Lung (tissue), 12 donors: ENCODE measurements around the gene B3GNT7. TPM values are rescaled to one million over a fixed set of nuclear protein-coding genes. Genes with fewer than 3 reads are reported as not detected.

ENCODE experiments used
- ATAC-seq: fragments of 200-7000 bp; cut with Tn5 transposase; one replicate; pipeline ENCODE4 v1.9.1; 2020; ENCODE audit warnings: moderate number of reproducible peaks; ENCODE audit not compliant: insufficient read depth, low FRiP score
- DNase-seq, 3 donors: peaks; one replicate each; pipeline ENCODE4 v3.0.0-alpha.2; 2013 to 2017
- H3K27ac ChIP-seq, 2 donors: one replicate each; pipeline ENCODE4 v1.5.1; 2013; ENCODE audit warnings: mild to moderate bottlenecking in 2 of 2, moderate library complexity in 2 of 2, control low read depth in 1 of 2, inconsistent platforms in 1 of 2, low read depth in 1 of 2, low read length in 1 of 2
- H3K27me3 ChIP-seq, 3 donors: one replicate each; pipeline ENCODE4 v1.5.1; 2013; ENCODE audit warnings: low read length in 2 of 3; ENCODE audit not compliant: control insufficient read depth in 3 of 3, insufficient read depth in 3 of 3
- H3K36me3 ChIP-seq, 4 donors: one replicate each; pipeline ENCODE4 v1.5.1; 2013; ENCODE audit warnings: low read length in 4 of 4, mild to moderate bottlenecking in 1 of 4, moderate library complexity in 1 of 4; ENCODE audit not compliant: control insufficient read depth in 4 of 4, insufficient read depth in 4 of 4
- H3K4me1 ChIP-seq, 5 donors: one replicate each; pipeline ENCODE4 v1.5.1; 2013; ENCODE audit warnings: low read length in 5 of 5, mild to moderate bottlenecking in 2 of 5, moderate library complexity in 1 of 5; ENCODE audit not compliant: control insufficient read depth in 5 of 5, insufficient read depth in 5 of 5
- H3K4me3 ChIP-seq: one replicate; pipeline ENCODE4 v1.5.1; 2013; ENCODE audit warnings: mild to moderate bottlenecking, control low read depth, moderate library complexity
- H3K9ac ChIP-seq, 2 donors: one replicate each; pipeline ENCODE4 v1.5.1; 2013; ENCODE audit warnings: low read length in 2 of 2, control low read depth in 1 of 2; ENCODE audit not compliant: insufficient read depth in 1 of 2
- H3K9me3 ChIP-seq, 4 donors: one replicate each; pipeline ENCODE4 v1.5.1; 2013; ENCODE audit warnings: low read length in 3 of 4, mild to moderate bottlenecking in 1 of 4, moderate library complexity in 1 of 4; ENCODE audit not compliant: control insufficient read depth in 4 of 4, insufficient read depth in 3 of 4
- CTCF ChIP-seq: IDR thresholded peaks from 2 replicates; pipeline ENCODE4 v1.5.1; 2012; ENCODE audit warnings: mild to moderate bottlenecking; ENCODE audit errors: control extremely low read depth, extremely low read depth
- whole genome bisulfite sequencing, 2 donors: extraction: QIAGEN DNeasy Blood & Tissue Kit; methylation state at CpG; one replicate each; pipeline ENCODE4 v1.1.7; 2013; 5-methylcytosine and 5-hydroxymethylcytosine counted together
- polyA plus RNA-seq, 2 donors: library from polyadenylated mRNA; stranded (reverse); fragments of 200-250 nt; gene quantifications; one replicate each; pipeline ENCODE4 v1.2.1, GENCODE V29; 2013
- total RNA-seq, 2 donors: library from RNA; depleted of rRNA in 1 of 2; stranded (reverse); fragments of >200 nt in 1 of 2; gene quantifications; one replicate each; pipeline ENCODE4 v1.2.1, GENCODE V29; 2014 to 2021
- donor health status: control.
- donor health status: control.
- donor health status: Bipolar disorder and iron deficiency.
- donor health status: healthy.
- donor health status: DM: yes; HTN: yes; CAD: no.

Gene B3GNT7
- total and polyA plus RNA-seq, 4 donors, result 18.9 to 73.7 (median 27.5) TPM

- Histone ChIP-seq H3K27me3 (no peaks in the 10 kb centered on the region), H3K4me3 (no peak overlapping the region), H3K9ac (no peak overlapping the region), H3K9me3 (peaks cover 0 to 4% (median 3%) of the 10 kb centered on the region in 4 donors), H3K27ac (no peak overlapping the region), H3K36me3 (no peaks in the 10 kb centered on the region), H3K4me1 (peaks cover 0 to 15% (median 1%) of the 10 kb centered on the region in 5 donors)
- DNase-seq (no peak), ATAC-seq (no peak)
- no peak for TF ChIP-seq CTCF
- 86 to 88% methylated on average over 14 to 15 of the region's 15 CpGs for WGBS, 2 donors
Observed at GRCh38 chr2:231388725-231389346, 6.7 kb upstream of the B3GNT7 start.

- peaks cover 0 to 2% (median 0%) of the 10 kb centered on the region in 4 donors for H3K9me3 ChIP-seq
- H3K4me1 ChIP-seq, result peaks cover 0 to 20% (median 9%) of the 10 kb centered on the region in 5 donors
- ATAC-seq, result no peak
- H3K27me3 ChIP-seq, result peaks cover 0 to 8% (median 6%) of the 10 kb centered on the region in 3 donors
- no peak overlapping the region for H3K27ac ChIP-seq
- no peak overlapping the region for H3K9ac ChIP-seq
- H3K4me3 ChIP-seq, result no peak overlapping the region
- no peak for TF ChIP-seq CTCF
- 37 to 72% methylated on average over 8 of the region's 8 CpGs for WGBS, 2 donors
- no peaks in the 10 kb centered on the region for H3K36me3 ChIP-seq
- no peak for DNase-seq
Observed at GRCh38 chr2:231390667-231391066, 4.8 kb upstream of the B3GNT7 start.

- H3K9me3 ChIP-seq, result peaks cover 0 to 2% (median 0%) of the 10 kb centered on the region in 4 donors
Observed at GRCh38 chr2:231391981-231392380, 3.5 kb upstream of the B3GNT7 start.

More at GRCh38 chr2:231391981-231392380, 3.5 kb upstream of the B3GNT7 start:
- no peak for TF ChIP-seq CTCF
- no peak overlapping the region for H3K9ac ChIP-seq
- peaks cover 0 to 20% (median 9%) of the 10 kb centered on the region in 5 donors for H3K4me1 ChIP-seq
- H3K4me3 ChIP-seq, result no peak overlapping the region
- no peaks in the 10 kb centered on the region for H3K36me3 ChIP-seq
- ATAC-seq, result no peak
- H3K27ac ChIP-seq, result no peak overlapping the region
- 40 to 69% methylated on average over 7 of the region's 7 CpGs for WGBS, 2 donors
- H3K27me3 ChIP-seq, result peaks cover 0 to 10% (median 8%) of the 10 kb centered on the region in 3 donors
- DNase-seq, result no peak
